ENCODE data around the gene SUOX. TPM values are rescaled to one million over a fixed set of nuclear protein-coding genes. Genes with fewer than 3 reads are reported as not detected.

SUOX gene
- total and polyA plus RNA-seq, 2 donors (not counting 1 experiment from before 2014, with no cell fraction given) = 11.1 to 11.6 TPM

- no peak overlapping the region for H3K9ac ChIP-seq (ENCODE audit: insufficient read depth, low read length)
- peaks cover 10% of the 10 kb centered on the region for H3K36me3 ChIP-seq (ENCODE audit: control insufficient read depth, insufficient read depth, low read length)
- TF ChIP-seq CTCF (conservative IDR thresholded peaks at IDR 0.05 in 1 of 2, IDR thresholded peaks at IDR 0.05 in 1 of 2; ENCODE audit: low read depth in 1 of 2, low read length in 2 of 2) = no peak
- no peak for TF ChIP-seq EZH2 (IDR thresholded peaks at IDR 0.05; ENCODE audit: low read length, missing control alignments)
- no peak overlapping the region for H3K4me3 ChIP-seq (replicated peaks in 1 of 4; ENCODE audit: control extremely low read depth in 1 of 4, insufficient read depth in 1 of 4, low read depth in 3 of 4, low read length in 4 of 4)
- H2AFZ ChIP-seq (ENCODE audit: low read length) = no peak overlapping the region
- no peaks in the 10 kb centered on the region for H4K20me1 ChIP-seq (ENCODE audit: control insufficient read depth, extremely low read depth, insufficient read depth, low read length)
- no peak for DNase-seq (ENCODE audit: low read depth in 2 of 2)
- H3K79me2 ChIP-seq (ENCODE audit: control insufficient read depth, insufficient read depth, low read length) = peaks cover 22% of the 10 kb centered on the region
- H3K4me2 ChIP-seq (ENCODE audit: extremely low read depth, insufficient read depth, low read length) = no peak overlapping the region
- H3K9me3 ChIP-seq (ENCODE audit: control insufficient read depth, insufficient read depth, low read depth, low read length) = no peaks in the 10 kb centered on the region
- no peaks in the 10 kb centered on the region for H3K4me1 ChIP-seq (ENCODE audit: control insufficient read depth, extremely low read depth, insufficient read depth, low read length)
- H3K27ac ChIP-seq (ENCODE audit: insufficient read depth, low read length) = no peak overlapping the region
- H3K27me3 ChIP-seq (ENCODE audit: control insufficient read depth, insufficient read depth, low read length) = no peaks in the 10 kb centered on the region
These were observed 14.6 kb upstream of the SUOX start for GRCh38 chr12:55982319-55982936.

GRCh38 chr12:55983232-55983842 lies 13.7 kb upstream of the SUOX start:
- H3K79me2 ChIP-seq (ENCODE audit: control insufficient read depth, insufficient read depth, low read length) = peaks cover 15% of the 10 kb centered on the region
- H3K4me2 ChIP-seq (ENCODE audit: extremely low read depth, insufficient read depth, low read length) = no peak overlapping the region
- peaks cover 10% of the 10 kb centered on the region for H3K36me3 ChIP-seq (ENCODE audit: control insufficient read depth, insufficient read depth, low read length)
- no peaks in the 10 kb centered on the region for H3K9me3 ChIP-seq (ENCODE audit: control insufficient read depth, insufficient read depth, low read depth, low read length)
- TF ChIP-seq EZH2 (IDR thresholded peaks at IDR 0.05; ENCODE audit: low read length, missing control alignments) = no peak
- no peak for TF ChIP-seq CTCF (conservative IDR thresholded peaks at IDR 0.05 in 1 of 2, IDR thresholded peaks at IDR 0.05 in 1 of 2; ENCODE audit: low read depth in 1 of 2, low read length in 2 of 2)
- no peaks in the 10 kb centered on the region for H4K20me1 ChIP-seq (ENCODE audit: control insufficient read depth, extremely low read depth, insufficient read depth, low read length)
- no peak overlapping the region for H3K9ac ChIP-seq (ENCODE audit: insufficient read depth, low read length)
- no peak overlapping the region for H3K4me3 ChIP-seq (replicated peaks in 1 of 4; ENCODE audit: control extremely low read depth in 1 of 4, insufficient read depth in 1 of 4, low read depth in 3 of 4, low read length in 4 of 4)
- H3K4me1 ChIP-seq (ENCODE audit: control insufficient read depth, extremely low read depth, insufficient read depth, low read length) = no peaks in the 10 kb centered on the region
- H3K27ac ChIP-seq (ENCODE audit: insufficient read depth, low read length) = no peak overlapping the region
- no peak for DNase-seq (ENCODE audit: low read depth in 2 of 2)
- H2AFZ ChIP-seq (ENCODE audit: low read length) = no peak overlapping the region
- no peaks in the 10 kb centered on the region for H3K27me3 ChIP-seq (ENCODE audit: control insufficient read depth, insufficient read depth, low read length)

GRCh38 chr12:55984861-55985260 lies 12.2 kb upstream of the SUOX start:
- no peaks in the 10 kb centered on the region for H3K9me3 ChIP-seq (ENCODE audit: control insufficient read depth, insufficient read depth, low read depth, low read length)
- no peak overlapping the region for H2AFZ ChIP-seq (ENCODE audit: low read length)
- H3K79me2 ChIP-seq (ENCODE audit: control insufficient read depth, insufficient read depth, low read length) = peaks cover 6% of the 10 kb centered on the region
- no peak for TF ChIP-seq EZH2 (IDR thresholded peaks at IDR 0.05; ENCODE audit: low read length, missing control alignments)
- TF ChIP-seq CTCF (conservative IDR thresholded peaks at IDR 0.05 in 1 of 2, IDR thresholded peaks at IDR 0.05 in 1 of 2; ENCODE audit: low read depth in 1 of 2, low read length in 2 of 2) = no peak
- H3K27me3 ChIP-seq (ENCODE audit: control insufficient read depth, insufficient read depth, low read length) = no peaks in the 10 kb centered on the region
- no peak overlapping the region for H3K9ac ChIP-seq (ENCODE audit: insufficient read depth, low read length)
- no peak for DNase-seq (ENCODE audit: low read depth in 2 of 2)
- no peak overlapping the region for H3K4me3 ChIP-seq (replicated peaks in 1 of 4; ENCODE audit: control extremely low read depth in 1 of 4, insufficient read depth in 1 of 4, low read depth in 3 of 4, low read length in 4 of 4)
- no peaks in the 10 kb centered on the region for H3K4me1 ChIP-seq (ENCODE audit: control insufficient read depth, extremely low read depth, insufficient read depth, low read length)
- no peaks in the 10 kb centered on the region for H4K20me1 ChIP-seq (ENCODE audit: control insufficient read depth, extremely low read depth, insufficient read depth, low read length)
- H3K4me2 ChIP-seq (ENCODE audit: extremely low read depth, insufficient read depth, low read length) = no peak overlapping the region
- peaks cover 12% of the 10 kb centered on the region for H3K36me3 ChIP-seq (ENCODE audit: control insufficient read depth, insufficient read depth, low read length)
- H3K27ac ChIP-seq (ENCODE audit: insufficient read depth, low read length) = no peak overlapping the region
